Heart right ventricle (tissue), 16 donors: Measurements from ENCODE around the gene ACOXL. TPM values are rescaled to one million over a fixed set of nuclear protein-coding genes. Genes with fewer than 3 reads are reported as not detected.

Experiments used
- ATAC-seq, 8 donors: fragments of 200-7000 bp; cut with Tn5 transposase; one replicate each; pipeline ENCODE4 v1.9.1; 2020; ENCODE audit warnings: mild to moderate bottlenecking in 8 of 8, moderate library complexity in 8 of 8, moderate number of reproducible peaks in 1 of 8
- DNase-seq, 2 donors: peaks; one replicate each; pipeline ENCODE4 v3.0.0-alpha.2; 2020
- H3K27ac ChIP-seq, 10 donors: fragments of 200-600 bp; sonication (generic) in 2 of 10; one replicate each; pipeline versions ENCODE4 v1.5.0 to v1.8.0; 2020 to 2022; ENCODE audit warnings: mild to moderate bottlenecking in 3 of 10
- H3K27me3 ChIP-seq, 7 donors: fragments of 200-600 bp; one replicate each; pipeline ENCODE4 v1.8.0; 2021 to 2022; ENCODE audit warnings: mild to moderate bottlenecking in 2 of 7
- H3K36me3 ChIP-seq, 9 donors: fragments of 200-600 bp; sonication (generic) in 1 of 9; one replicate each; pipeline versions ENCODE4 v1.5.0 to v1.8.0; 2020 to 2022; ENCODE audit warnings: mild to moderate bottlenecking in 2 of 9
- H3K4me1 ChIP-seq, 9 donors: fragments of 200-600 bp; sonication (generic) in 1 of 9; one replicate each; pipeline versions ENCODE4 v1.5.0 to v1.8.0; 2020 to 2022; ENCODE audit warnings: mild to moderate bottlenecking in 4 of 9
- H3K4me3 ChIP-seq, 10 donors: fragments of 200-600 bp; sonication (generic) in 2 of 10; one replicate each; pipeline versions ENCODE4 v1.5.0 to v1.8.0; 2020 to 2022; ENCODE audit warnings: mild to moderate bottlenecking in 7 of 10, moderate library complexity in 2 of 10
- H3K9me3 ChIP-seq, 11 donors: fragments of 200-600 bp in 10 of 11; sonication (generic) in 2 of 11; one replicate each; pipeline versions ENCODE4 v1.5.0 to v1.8.0; 2013 to 2022; ENCODE audit warnings: mild to moderate bottlenecking in 2 of 11, control low read depth in 1 of 11, moderate library complexity in 1 of 11
- CTCF ChIP-seq, 9 donors: fragments of 200-600 bp; sonication (generic) in 2 of 9; IDR thresholded peaks; one replicate each; pipeline versions ENCODE4 v1.5.0 to v1.8.0; 2021 to 2022; ENCODE audit warnings: antibody characterized with exemption in 9 of 9, mild to moderate bottlenecking in 5 of 9, moderate library complexity in 1 of 9
- WGBS, 2 donors: extraction: QIAGEN DNeasy Blood & Tissue Kit; methylation state at CpG; one replicate each; pipeline ENCODE4 v1.1.7; 2013; ENCODE audit warnings: inconsistent platforms in 1 of 2; 5-methylcytosine and 5-hydroxymethylcytosine counted together
- intact Hi-C, 10 donors: fragments of 100-400 bp; cut with DNase I; formaldehyde crosslinking; loops; one replicate each; pipeline versions ENCODE4 v1.11.1 to v1.14.2; 2022
- polyA plus RNA-seq, 2 donors: library from polyadenylated mRNA; stranded (reverse); fragments of 200-250 nt; gene quantifications; one replicate each; pipeline ENCODE4 v1.2.3, GENCODE V29; 2013
- total RNA-seq, 10 donors: library from RNA; stranded (reverse); fragmentation: NEBNext Ultra II Directional in 3 of 10; extraction: Animal tissue kit (Norgen Biotek cat#: 25700) in 3 of 10; gene quantifications; one replicate each; pipeline versions ENCODE4 v1.2.1 to v1.2.4, GENCODE V29; 2021 to 2023
- donor health status: Arrhythmogenic right ventricular cardiomyopathy.
- donor health status: ischemic (EF 13 %, LVEDD 7.1; RV severe dilation, severe dysfunction).
- donor health status: healthy with polysubstance abuse.
- donor health status: DM: no; HTN: yes; CAD: no.
- donor health status: DM: no; HTN: no; CAD: no.
- donor health status: ischemic (EF 25% LVEDD 6.9; RV normal size, moderate dysfunction).
- donor health status: ischemic (EF 25% LVEDD 5.7; RV mildly dilated, moderate dysfunction).
- donor health status: healthy.
- donor health status: DM: yes; HTN: yes; CAD: no.
- donor health status: Ischemic cardiomyopathy.
- donor health status: ischemic (EF 35%, LVEDD 5.7; RV mildly dilated, moderate dysfunction).
- donor health status: nonischemic (EF 11% LVEDD 7.7; RV severe dilation, severe dysfunction).
- donor health status: DM: yes; HTN: yes; CAD: no.
- donor health status: PGD.
- donor health status: ischemic (EF 29% LVEDD 5.4; RV normal size, mild dysfunction).
- donor health status: nonischemic (EF 23%, LVEDD 6.1; RV moderate dilation, normal function).

Gene ACOXL
- total and polyA plus RNA-seq, 12 donors, result not detected

GRCh38 chr2:110748489-110748867 is 16.1 kb downstream of the ACOXL start:
- no peaks in the 10 kb centered on the region for H3K4me1 ChIP-seq
- H3K27me3 ChIP-seq, result peaks cover 0 to 32% (median 21%) of the 10 kb centered on the region in 7 donors
- ATAC-seq, result no peak
- no peak for DNase-seq
- H3K27ac ChIP-seq, result no peak overlapping the region
- WGBS, 2 donors, result 61 to 65% methylated on average over 6 of the region's 6 CpGs
- H3K36me3 ChIP-seq, result no peaks in the 10 kb centered on the region
- intact Hi-C loops, result no loop called here
- TF ChIP-seq CTCF (IDR thresholded peaks at IDR 0.05), result no peak
- no peaks in the 10 kb centered on the region for H3K9me3 ChIP-seq
- H3K4me3 ChIP-seq, result no peak overlapping the region

DNA sequence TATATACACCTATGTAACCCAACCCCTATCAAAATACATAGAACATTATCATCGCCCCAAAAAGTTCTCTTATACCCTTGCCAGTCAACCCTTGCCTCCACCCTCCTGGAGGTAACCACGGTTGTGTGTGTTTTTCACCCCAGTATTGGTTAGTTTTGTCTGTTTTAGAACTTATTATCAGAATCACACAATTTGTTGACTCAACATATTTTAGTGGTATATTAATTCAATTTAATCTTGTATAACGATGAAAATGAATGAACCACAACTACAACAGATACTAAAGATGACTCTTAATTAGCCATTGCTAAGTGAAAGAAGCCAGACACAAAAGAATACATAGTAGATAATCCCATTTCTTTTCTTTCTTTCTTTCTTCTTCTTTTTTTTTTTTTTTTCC is 19.3 kb downstream of the ACOXL start:
- DNase-seq (no peak), ATAC-seq (no peak)
- Histone ChIP-seq H3K4me3 (no peak overlapping the region), H3K36me3 (no peaks in the 10 kb centered on the region), H3K27me3 (peaks cover 0 to 24% (median 21%) of the 10 kb centered on the region in 7 donors), H3K27ac (no peak overlapping the region), H3K4me1 (no peaks in the 10 kb centered on the region), H3K9me3 (no peaks in the 10 kb centered on the region)
- 92 to 93% methylated on average over 3 of the region's 3 CpGs for WGBS, 2 donors
- TF ChIP-seq CTCF (IDR thresholded peaks at IDR 0.05), result no peak
- intact Hi-C loops, result loop anchor here in 1 of 10 donors (10.0 kb wide), 1 partner anchor 77 kb away; the partner anchor contains the start of gene BUB1

DNA sequence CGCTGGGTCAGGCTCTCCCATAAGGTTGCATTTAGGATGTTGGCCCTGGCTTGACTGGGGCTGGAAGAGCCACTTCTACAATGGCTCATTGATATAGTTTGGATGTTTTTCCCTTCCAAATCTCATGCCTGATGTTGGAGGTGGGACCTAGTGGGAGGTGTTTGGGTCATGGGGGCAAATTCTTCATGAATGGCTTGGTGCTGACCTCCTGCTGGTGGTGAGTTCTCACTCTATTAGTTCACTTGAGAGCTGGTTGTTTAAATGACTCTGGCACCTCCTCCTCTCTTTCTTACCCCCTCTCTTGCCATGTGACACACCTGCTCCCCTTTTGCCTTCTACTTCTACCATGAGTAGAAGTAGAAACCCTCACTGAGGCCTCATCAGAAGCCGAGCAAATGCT is 20.5 kb downstream of the ACOXL start:
- no peak overlapping the region for H3K27ac ChIP-seq
- intact Hi-C loops, result loop anchor here in 1 of 10 donors (10.0 kb wide), 1 partner anchor 78 kb away; the partner anchor contains the start of gene BUB1
- TF ChIP-seq CTCF (IDR thresholded peaks at IDR 0.05), result no peak
- ATAC-seq (no peak), DNase-seq (no peak)
- H3K4me3 ChIP-seq, result no peak overlapping the region
- 88 to 89% methylated on average over 2 of the region's 2 CpGs for WGBS, 2 donors
- no peaks in the 10 kb centered on the region for H3K36me3 ChIP-seq
- H3K27me3 ChIP-seq, result peaks cover 0 to 21% (median 19%) of the 10 kb centered on the region in 7 donors
- H3K4me1 ChIP-seq, result no peaks in the 10 kb centered on the region
- H3K9me3 ChIP-seq, result peaks cover 0 to 2% (median 0%) of the 10 kb centered on the region in 11 donors

DNA sequence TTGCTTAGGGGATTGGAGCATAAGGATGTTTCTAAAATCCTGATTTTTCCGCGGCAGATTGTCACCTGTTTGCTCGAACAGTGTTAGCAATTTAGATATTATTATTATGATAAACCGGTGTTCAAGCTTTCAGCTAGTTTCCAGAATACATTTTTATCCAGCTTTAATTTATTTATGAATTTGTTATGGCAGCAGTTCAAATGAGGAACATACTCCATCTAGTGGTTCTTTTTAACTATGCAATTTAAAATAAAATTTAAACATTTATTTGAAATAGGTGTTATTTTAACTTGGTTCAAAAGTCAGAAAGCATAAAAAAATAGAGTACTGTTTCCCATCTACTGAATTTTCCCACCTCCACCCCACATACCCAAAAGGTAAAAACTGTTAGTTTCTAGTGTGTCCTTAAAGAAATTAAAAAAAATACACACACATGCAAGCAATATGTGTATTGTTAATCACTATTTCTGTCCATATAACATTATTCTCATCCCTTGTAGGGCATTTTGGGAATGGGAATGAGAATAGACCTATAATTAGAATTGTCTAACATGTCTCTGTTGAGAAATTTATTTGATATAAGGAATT is 23.2 kb downstream of the ACOXL start:
- intact Hi-C loops, result loop anchor here in 1 of 10 donors (10.0 kb wide), 1 partner anchor 81 kb away; the partner anchor contains the start of gene BUB1
- H3K4me3 ChIP-seq, result no peak overlapping the region
- no peaks in the 10 kb centered on the region for H3K36me3 ChIP-seq
- 38 to 40% methylated on average over 4 of the region's 4 CpGs for WGBS, 2 donors
- no peak overlapping the region for H3K27ac ChIP-seq
- peaks cover 0 to 5% (median 0%) of the 10 kb centered on the region in 7 donors for H3K27me3 ChIP-seq
- H3K9me3 ChIP-seq, result peaks cover 0 to 29% (median 11%) of the 10 kb centered on the region in 11 donors
- ATAC-seq (no peak), DNase-seq (no peak)
- peak; percentile 29 to 71 (median 64) for TF ChIP-seq CTCF (IDR thresholded peaks at IDR 0.05)
- H3K4me1 ChIP-seq, result no peaks in the 10 kb centered on the region
